DMS 273 (cell line): ENCODE data around the gene CD302.
"Not testable (repeated sequence)": the region's sequence is repeated elsewhere in the genome, so short reads cannot be mapped to it uniquely, and the experiment has no call there.

ENCODE experiments used
- DNase-seq: peaks from one replicate; lab custom pipeline; 2025; ENCODE audit not compliant: unreplicated experiment; lab: John Stamatoyannopoulos, UW

The CD302 gene

DNA sequence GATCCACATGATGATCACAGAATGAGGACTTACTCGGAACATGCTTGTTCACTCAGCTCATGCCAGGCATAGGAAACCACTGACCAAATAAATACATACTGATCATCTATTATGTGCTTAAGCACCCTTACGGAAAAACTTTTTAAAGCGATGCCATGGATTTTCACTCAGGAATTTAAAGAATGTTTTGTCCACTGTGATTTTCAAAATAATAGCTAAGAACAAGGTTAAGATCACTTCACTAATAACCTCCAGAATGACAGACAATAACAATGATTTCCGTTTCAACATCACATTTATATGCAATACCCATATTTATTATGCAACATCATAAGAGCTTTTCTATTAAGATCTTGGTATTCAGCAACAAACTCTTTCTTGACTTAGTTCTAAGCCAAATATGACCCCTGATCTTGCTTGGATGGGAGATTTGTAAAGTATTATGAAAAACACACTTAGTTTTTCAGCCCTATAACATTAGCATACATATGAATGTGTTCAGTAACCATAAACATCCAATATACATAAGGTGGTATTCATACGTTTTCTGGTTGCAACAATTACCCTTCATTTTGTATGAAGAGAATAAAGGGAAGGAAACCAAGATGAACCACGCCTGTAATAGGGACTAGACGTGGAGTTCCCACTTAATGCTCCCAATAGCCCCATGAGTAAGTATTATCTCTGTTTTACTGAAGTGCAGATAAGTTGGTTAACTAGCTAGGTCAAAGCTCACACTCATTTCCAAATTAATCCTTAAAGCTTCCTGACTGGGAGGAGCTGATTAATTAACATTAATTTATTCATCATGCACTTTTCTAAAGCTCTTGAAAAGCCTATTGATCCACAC, 1.9 kb downstream of the CD302 start:
- DNase-seq, result no peak

- no peak for DNase-seq
Observed at GRCh38 chr2:159793326-159793725, 4.7 kb downstream of the CD302 start.

- no peak for DNase-seq
Observed at GRCh38 chr2:159792599-159792998, 5.4 kb downstream of the CD302 start.

DNA sequence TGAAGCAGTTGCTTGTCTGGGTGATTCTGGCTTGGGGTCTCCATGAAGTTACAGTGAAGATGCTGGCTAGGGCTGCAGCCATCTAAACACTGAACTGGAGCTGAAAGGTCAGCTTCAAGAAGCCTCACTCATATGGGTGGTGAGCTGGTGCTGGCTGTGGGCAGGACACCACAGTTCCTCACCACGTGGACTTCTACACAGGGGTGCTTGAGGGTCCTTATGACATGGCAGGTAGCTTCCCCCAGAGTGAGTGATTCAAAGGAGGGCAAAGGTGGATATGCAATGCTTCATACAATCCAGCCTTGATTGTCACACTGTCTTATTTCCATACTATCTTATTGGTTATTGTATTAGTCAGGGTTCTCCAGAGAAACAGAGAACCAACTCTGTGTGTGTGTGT, 6.0 kb downstream of the CD302 start:
- no peak for DNase-seq

GRCh38 chr2:159790323-159790722, 7.7 kb downstream of the CD302 start:
- DNase-seq, result no peak

GRCh38 chr2:159788253-159788652, 9.8 kb downstream of the CD302 start:
- no peak for DNase-seq

GRCh38 chr2:159787647-159788046, 10.4 kb downstream of the CD302 start:
- DNase-seq, result not testable (repeated sequence)

GRCh38 chr2:159786938-159787337, 11.1 kb downstream of the CD302 start:
- no peak for DNase-seq

- DNase-seq, result no peak
Observed at GRCh38 chr2:159785195-159785594, 12.8 kb downstream of the CD302 start.

DNA sequence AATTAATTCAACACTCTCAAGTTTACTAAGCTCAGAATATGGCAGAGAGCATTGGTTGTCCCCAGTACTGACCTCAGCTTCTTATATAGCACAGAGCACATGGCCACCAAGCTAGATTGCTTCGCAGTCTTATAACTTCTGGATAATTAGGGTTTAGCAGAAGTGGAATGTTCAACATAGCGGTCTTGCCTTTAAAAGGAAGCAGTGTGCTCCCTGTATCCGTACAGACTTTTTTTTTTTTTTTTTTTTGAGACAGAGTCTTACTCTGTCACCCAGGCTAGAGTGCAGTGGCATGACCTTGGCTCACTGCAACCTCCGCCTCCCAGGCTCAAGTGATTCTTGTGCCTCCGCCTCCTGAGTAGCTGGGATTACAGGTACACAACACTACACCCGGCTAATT, 13.3 kb downstream of the CD302 start:
- peak; percentile 5 for DNase-seq

GRCh38 chr2:159783556-159783955, 14.5 kb downstream of the CD302 start:
- no peak for DNase-seq

DNA sequence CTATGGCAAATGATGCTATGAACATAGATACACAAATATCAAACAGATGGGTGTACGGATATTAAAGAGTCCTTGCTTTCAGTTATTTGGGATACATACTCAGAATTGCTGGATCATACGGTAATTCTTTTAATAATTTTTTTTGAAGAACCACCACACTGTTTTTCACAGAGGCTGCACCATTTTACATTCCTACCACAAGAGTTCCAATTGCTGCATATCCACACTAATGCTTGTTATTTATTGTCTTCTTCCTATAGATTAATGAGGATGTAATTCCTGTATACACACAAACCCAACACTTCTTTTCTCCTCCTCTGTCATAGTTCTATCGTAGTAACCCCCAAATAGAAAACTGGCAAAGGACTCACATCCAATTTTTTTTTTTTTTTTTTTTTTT, 21.7 kb downstream of the CD302 start:
- no peak for DNase-seq

- DNase-seq, result no peak
Observed at GRCh38 chr2:159775021-159775420, 23.0 kb downstream of the CD302 start.

DNA sequence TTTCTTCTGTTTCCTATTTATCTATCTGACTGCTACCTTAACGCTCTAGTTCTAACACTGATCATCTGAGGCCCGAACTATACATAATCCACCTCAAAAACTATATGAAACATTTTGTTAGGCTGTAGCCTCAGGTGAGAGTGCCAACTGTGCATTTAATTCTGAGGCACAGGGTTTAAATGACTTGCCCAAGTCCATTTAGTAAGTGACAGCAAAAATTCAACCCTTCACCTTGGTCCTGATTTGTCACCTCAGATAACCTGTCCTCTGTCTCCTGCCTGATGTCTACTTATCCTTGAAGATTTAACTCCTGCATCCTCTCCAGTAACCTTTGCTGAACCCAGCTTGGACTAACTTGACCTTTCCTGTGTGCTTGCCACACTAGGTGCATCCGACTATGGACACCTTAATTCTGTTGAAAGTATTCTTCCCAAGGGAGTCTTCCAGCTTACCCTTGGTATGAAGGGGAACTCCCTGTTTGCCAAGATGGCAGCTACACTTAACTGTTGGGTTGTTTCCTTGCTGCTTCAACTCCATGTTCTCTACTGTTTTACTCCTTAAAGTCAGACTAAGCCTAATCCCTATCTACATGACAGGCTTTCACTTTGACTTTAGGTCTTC, 23.5 kb downstream of the CD302 start:
- peak; percentile 9 for DNase-seq

- no peak for DNase-seq
Observed at GRCh38 chr2:159773886-159774285, 24.1 kb downstream of the CD302 start.

- peak; percentile 12 for DNase-seq
Observed at GRCh38 chr2:159773426-159773825, 24.6 kb downstream of the CD302 start.

GRCh38 chr2:159769147-159769546, 28.9 kb downstream of the CD302 start:
- no peak for DNase-seq

- DNase-seq, result no peak
Observed at GRCh38 chr2:159762075-159762474, 35.9 kb downstream of the CD302 start.

GRCh38 chr2:159760326-159760725, 37.7 kb downstream of the CD302 start:
- no peak for DNase-seq

- DNase-seq, result no peak
Observed at GRCh38 chr2:159759577-159759976, 38.4 kb downstream of the CD302 start.

DNA sequence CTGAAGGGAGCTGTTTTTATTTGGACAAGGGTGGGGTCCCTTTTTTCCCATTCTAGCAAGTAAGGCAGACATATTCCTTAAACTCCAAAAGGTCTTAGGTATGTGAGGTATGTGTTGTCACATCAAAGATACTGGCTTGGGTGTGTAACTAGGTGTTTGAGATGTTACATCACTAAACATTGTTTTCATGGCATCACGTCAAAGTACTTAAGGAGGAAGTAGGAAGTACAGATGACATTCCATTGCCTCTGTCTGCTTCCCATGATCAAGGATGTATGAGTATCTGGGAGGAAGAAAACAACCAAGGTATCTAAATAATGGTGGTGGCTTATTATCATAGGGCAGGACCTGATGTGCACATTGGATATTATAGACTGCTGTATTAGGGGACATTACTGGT, 39.3 kb downstream of the CD302 start:
- no peak for DNase-seq

DNA sequence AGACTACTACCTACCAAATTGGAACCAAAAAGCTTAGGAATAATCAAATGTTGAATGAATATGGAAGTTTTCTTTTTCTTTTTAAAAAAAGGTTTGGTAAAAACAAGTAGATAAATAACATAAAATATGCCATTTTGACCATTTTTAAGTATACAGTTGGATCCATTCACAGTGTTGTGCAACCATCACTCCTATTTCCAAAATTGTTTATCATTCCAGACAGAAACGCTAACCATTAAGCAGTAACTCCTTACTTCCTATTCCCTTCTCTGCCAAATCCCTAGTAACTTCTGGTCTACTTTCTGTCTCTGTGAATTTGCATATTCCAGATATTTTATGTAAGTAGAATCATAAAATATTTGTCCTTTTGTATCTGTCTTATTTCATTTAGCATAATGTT, 39.8 kb downstream of the CD302 start:
- no peak for DNase-seq

DNA sequence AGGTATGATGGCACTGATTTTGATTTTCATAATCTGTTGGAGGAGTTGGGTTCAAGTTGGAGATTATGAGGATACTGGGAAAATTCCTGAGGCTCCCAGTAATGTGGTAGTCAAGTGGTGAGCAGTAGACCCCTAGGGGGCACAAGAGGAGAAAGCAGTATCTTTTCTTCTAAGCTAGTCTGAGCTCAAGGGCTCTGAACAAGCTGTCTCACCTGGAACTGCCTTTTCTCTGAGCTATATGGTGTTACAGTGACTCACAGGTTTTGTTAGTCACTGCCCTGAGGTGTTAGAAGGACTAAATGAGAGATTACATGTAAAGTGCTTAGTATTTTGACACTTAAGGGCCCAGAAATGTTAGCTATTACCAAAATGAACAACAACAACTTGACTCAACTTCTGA, 42.2 kb downstream of the CD302 start:
- DNase-seq, result peak; percentile 41
